ENCODE data around the gene PVR.

- TF ChIP-seq YY1 (IDR thresholded peaks at IDR 0.05; ENCODE audit: insufficient read depth, insufficient read length): no peak
- no peak for TF ChIP-seq ZNF274 (IDR thresholded peaks at IDR 0.05; ENCODE audit: low read depth, low read length)
Measured at GRCh38 chr19:44708940-44709339, 65.2 kb downstream of the PVR start.

All from NT2/D1 (cell line).